ENCODE results near the gene MACROH2A1.

Gene MACROH2A1

GRCh38 chr5:135396459-135397055 lies 2.5 kb downstream of the MACROH2A1 start:
- no peak for DNase-seq

GRCh38 chr5:135395866-135396265 lies 3.2 kb downstream of the MACROH2A1 start:
- DNase-seq, result no peak

GRCh38 chr5:135395451-135395850 lies 3.6 kb downstream of the MACROH2A1 start:
- no peak for DNase-seq

- DNase-seq, result no peak
Observed at GRCh38 chr5:135394095-135394494, 4.9 kb downstream of the MACROH2A1 start.

- no peak for DNase-seq
Observed at GRCh38 chr5:135393691-135394090, 5.3 kb downstream of the MACROH2A1 start.

- DNase-seq, result no peak
Observed at GRCh38 chr5:135393229-135393628, 5.8 kb downstream of the MACROH2A1 start.

- no peak for DNase-seq
Observed at GRCh38 chr5:135392256-135392655, 6.8 kb downstream of the MACROH2A1 start.

GRCh38 chr5:135391869-135392255 lies 7.2 kb downstream of the MACROH2A1 start:
- DNase-seq, result no peak

GRCh38 chr5:135391116-135391868 lies 7.7 kb downstream of the MACROH2A1 start:
- DNase-seq, result no peak

- no peak for DNase-seq
Observed at GRCh38 chr5:135388860-135389435, 10.1 kb downstream of the MACROH2A1 start.

GRCh38 chr5:135387629-135387960 lies 11.4 kb downstream of the MACROH2A1 start:
- no peak for DNase-seq

- DNase-seq, result no peak
Observed at GRCh38 chr5:135386886-135387628, 12.0 kb downstream of the MACROH2A1 start.

GRCh38 chr5:135386096-135386495 lies 12.9 kb downstream of the MACROH2A1 start:
- DNase-seq, result no peak

GRCh38 chr5:135385576-135385975 lies 13.5 kb downstream of the MACROH2A1 start:
- DNase-seq, result no peak

GRCh38 chr5:135384898-135385297 lies 14.1 kb downstream of the MACROH2A1 start:
- no peak for DNase-seq

- no peak for DNase-seq
Observed at GRCh38 chr5:135383803-135384495, 15.1 kb downstream of the MACROH2A1 start.

- DNase-seq, result no peak
Observed at GRCh38 chr5:135382981-135383380, 16.1 kb downstream of the MACROH2A1 start.

GRCh38 chr5:135382106-135382790 lies 16.8 kb downstream of the MACROH2A1 start:
- DNase-seq, result no peak

GRCh38 chr5:135379046-135379654 lies 19.9 kb downstream of the MACROH2A1 start:
- no peak for DNase-seq

- no peak for DNase-seq
Observed at GRCh38 chr5:135377751-135378680, 21.0 kb downstream of the MACROH2A1 start.
